A549 treated with AZD9567 at 1 μM for 4 hours (cell line): Measurements from ENCODE around the gene DEFB124. TPM values are rescaled to one million over a fixed set of nuclear protein-coding genes. Genes with fewer than 3 reads are reported as not detected.

Experiments used
- total RNA-seq: library from RNA; stranded (reverse); fragments of 200-300 nt; extraction: Qiagen RNA extraction; gene quantifications from 5 replicates; pipeline ENCODE4 v1.2.3, GENCODE V29; 2022; ENCODE audit not compliant: insufficient read depth

DEFB124 gene
- 1.3 TPM in 1 of 5 replicates, not detected in the others for total RNA-seq

GRCh38 chr20:31474758-31475427 lies at the start of gene DEFB124, which contains the start of gene REM1:
Gene DEFB124 (minus strand): TSS chr20:31475127. CDS start chr20:31473013, 2,114 bp downstream.
Gene REM1 (plus strand): TSS chr20:31475288. CDS start chr20:31476446, 1,158 bp downstream.

DNA sequence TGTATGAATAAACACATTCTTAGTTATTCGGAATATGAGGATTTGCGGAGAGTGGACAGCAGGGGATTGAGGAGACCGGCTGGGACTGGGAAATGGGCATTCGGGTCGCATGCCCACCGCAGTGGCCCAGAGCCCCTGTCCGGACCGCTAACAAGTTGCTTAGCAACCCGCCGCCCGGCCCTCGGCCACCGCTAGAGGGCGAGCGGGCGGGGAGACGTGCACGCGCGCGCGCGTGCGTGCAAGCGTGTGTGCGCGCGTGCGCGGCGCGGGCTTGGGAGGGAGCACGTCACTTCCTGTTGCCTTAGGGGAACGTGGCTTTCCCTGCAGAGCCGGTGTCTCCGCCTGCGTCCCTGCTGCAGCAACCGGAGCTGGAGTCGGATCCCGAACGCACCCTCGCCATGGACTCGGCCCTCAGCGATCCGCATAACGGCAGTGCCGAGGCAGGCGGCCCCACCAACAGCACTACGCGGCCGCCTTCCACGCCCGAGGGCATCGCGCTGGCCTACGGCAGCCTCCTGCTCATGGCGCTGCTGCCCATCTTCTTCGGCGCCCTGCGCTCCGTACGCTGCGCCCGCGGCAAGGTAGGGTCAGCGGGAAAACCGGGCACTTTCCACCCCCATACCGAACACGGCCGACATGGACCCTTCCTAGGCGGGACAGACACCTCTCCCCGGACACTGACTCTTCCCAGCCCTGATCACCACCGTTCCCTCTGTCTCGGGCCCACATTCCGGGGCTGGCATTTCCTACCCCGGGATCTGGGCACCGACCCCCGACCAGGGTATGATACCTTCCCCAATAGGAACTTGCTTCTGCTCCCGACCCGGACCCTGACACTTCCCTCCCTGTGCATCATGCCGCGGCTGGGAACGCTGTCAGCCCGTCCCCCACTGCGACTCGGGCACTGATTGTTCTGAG lies 39.5 kb upstream of the DEFB124 start, which contains the start of gene HM13:
Gene HM13, plus strand, starts transcription at position 289 of the 918 bp plus-strand sequence. Its CDS starts 110 bp downstream, at position 399.

GRCh38 chr20:31440012-31440659 lies 34.8 kb downstream of the DEFB124 start, which contains the start of gene DEFB123:
Gene DEFB123 (plus strand): TSS chr20:31440632. CDS start chr20:31440699, 67 bp downstream.

Other genes with a start within 250 kb of the DEFB124 start
- not detected in 5 replicates for gene DEFB115, start 217.5 kb downstream of the DEFB124 start, total RNA-seq
- not detected in 5 replicates for gene DEFB116, start 166.5 kb downstream of the DEFB124 start, total RNA-seq
- gene DEFB118, start 106.5 kb downstream of the DEFB124 start, total RNA-seq: not detected in 5 replicates
- gene DEFB119, start 84.5 kb downstream of the DEFB124 start, total RNA-seq: not detected in 5 replicates
- gene DEFB121, start 68.9 kb downstream of the DEFB124 start, total RNA-seq: not detected in 5 replicates
- gene DEFB123, start 34.5 kb downstream of the DEFB124 start, total RNA-seq: not detected in 5 replicates
- gene REM1, start 161 bp upstream of the DEFB124 start, total RNA-seq: 0.38 to 0.59 TPM (median 0.50 TPM) in 4 of 5 replicates, not detected in the other
- gene HM13, start 39.3 kb upstream of the DEFB124 start, total RNA-seq: 197 to 263 TPM (median 238 TPM) in 5 replicates
- gene ID1, start 130.2 kb upstream of the DEFB124 start, total RNA-seq: 404 to 603 TPM (median 466 TPM) in 5 replicates
- gene COX4I2, start 162.8 kb upstream of the DEFB124 start, total RNA-seq: not detected in 5 replicates
- gene BCL2L1, start 247.7 kb upstream of the DEFB124 start, total RNA-seq: 255 to 274 TPM (median 268 TPM) in 5 replicates